Upper lobe of right lung (tissue), 1 donor: ENCODE data around the gene QSOX2. TPM values are rescaled to one million over a fixed set of nuclear protein-coding genes. Genes with fewer than 3 reads are reported as not detected.

Source experiments
- ATAC-seq: fragments of 200-7000 bp; cut with Tn5 transposase; one replicate; pipeline ENCODE4 v1.9.1; 2020; ENCODE audit warnings: mild to moderate bottlenecking, moderate library complexity
- DNase-seq: peaks from one replicate; pipeline ENCODE4 v3.0.0-alpha.2; 2020
- H3K27ac ChIP-seq: fragments of 200-600 bp; one replicate; pipeline ENCODE4 v1.8.0; 2022
- H3K27me3 ChIP-seq: fragments of 200-600 bp; one replicate; pipeline ENCODE4 v1.8.0; 2022; ENCODE audit warnings: mild to moderate bottlenecking
- H3K36me3 ChIP-seq: fragments of 200-600 bp; one replicate; pipeline ENCODE4 v1.8.0; 2022
- H3K4me1 ChIP-seq: fragments of 200-600 bp; one replicate; pipeline ENCODE4 v1.8.0; 2022
- H3K4me3 ChIP-seq: fragments of 200-600 bp; one replicate; pipeline ENCODE4 v1.8.0; 2022; ENCODE audit warnings: mild to moderate bottlenecking
- H3K9me3 ChIP-seq: fragments of 200-600 bp; one replicate; pipeline ENCODE4 v1.8.0; 2022
- CTCF ChIP-seq: fragments of 200-600 bp; IDR thresholded peaks from one replicate; pipeline ENCODE4 v1.8.0; 2022; ENCODE audit warnings: antibody characterized with exemption
- intact Hi-C: fragments of 100-400 bp; cut with DNase I; formaldehyde crosslinking; loops from one replicate; pipeline ENCODE4 v1.11.0; 2022
- total RNA-seq: library from RNA; stranded (reverse); fragmentation: NEBNext Ultra II Directional; extraction: Animal tissue kit (Norgen Biotek cat#: 25700); gene quantifications from one replicate; pipeline ENCODE4 v1.2.1, GENCODE V29; 2021
- donor health status: DM: no; HTN: yes; CAD: no; lungs with severe emphysema.

QSOX2 gene
- total RNA-seq, 1 donor from 2014 or later, result 13.1 TPM

DNA sequence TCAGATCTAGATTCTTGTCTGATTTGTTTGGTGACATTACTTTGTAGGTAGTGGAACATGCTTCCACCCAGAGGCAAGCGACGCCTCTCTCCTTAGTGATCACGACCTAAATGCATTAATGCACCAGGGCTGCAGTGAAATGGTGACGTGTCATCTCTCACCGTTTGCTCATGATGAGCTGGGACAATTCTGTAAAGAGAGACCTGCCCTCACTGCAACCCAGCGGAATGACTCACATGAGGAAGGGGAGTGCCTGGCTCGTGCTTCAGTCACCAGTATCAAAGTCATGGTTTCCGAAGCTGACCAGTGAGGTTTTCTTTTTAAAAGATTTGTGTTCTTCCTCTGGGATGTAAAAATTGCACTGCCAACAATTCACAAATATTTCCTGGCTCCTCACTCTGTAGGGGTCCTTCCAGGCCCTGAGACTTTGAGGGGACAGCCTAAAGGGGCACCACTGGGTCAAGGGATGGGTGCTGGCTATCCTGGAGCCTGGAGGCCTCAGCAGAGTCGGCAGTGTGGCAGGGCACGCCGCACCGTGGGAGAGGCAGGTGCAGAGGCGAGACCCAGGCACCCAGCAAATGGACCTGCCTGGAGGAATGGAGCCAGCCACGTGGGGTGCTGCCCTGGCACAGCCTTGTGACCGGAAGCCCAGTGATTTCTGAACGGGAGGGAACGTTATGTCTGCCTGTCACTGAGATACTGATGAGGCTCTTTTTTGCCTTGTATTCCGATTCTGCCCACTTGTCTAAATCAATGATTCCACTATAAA lies 17.3 kb downstream of the QSOX2 start:
- H3K27me3 ChIP-seq, result no peaks in the 10 kb centered on the region
- H3K36me3 ChIP-seq, result no peaks in the 10 kb centered on the region
- no peak overlapping the region for H3K27ac ChIP-seq
- no peaks in the 10 kb centered on the region for H3K4me1 ChIP-seq
- ATAC-seq, result no peak
- TF ChIP-seq CTCF, result no peak
- intact Hi-C loops, result no loop called here
- no peaks in the 10 kb centered on the region for H3K9me3 ChIP-seq
- DNase-seq, result no peak
- no peak overlapping the region for H3K4me3 ChIP-seq

GRCh38 chr9:136226680-136227407 lies 18.8 kb downstream of the QSOX2 start:
- DNase-seq, result no peak
- Histone ChIP-seq H3K36me3 (peaks cover 8% of the 10 kb centered on the region), H3K4me1 (no peaks in the 10 kb centered on the region), H3K27ac (no peak overlapping the region), H3K9me3 (no peaks in the 10 kb centered on the region), H3K4me3 (no peak overlapping the region), H3K27me3 (no peaks in the 10 kb centered on the region)
- ATAC-seq, result no peak
- intact Hi-C loops, result no loop called here
- no peak for TF ChIP-seq CTCF

- peak; percentile 76 for DNase-seq
Observed at GRCh38 chr9:136225748-136226679, 19.6 kb downstream of the QSOX2 start.

DNA sequence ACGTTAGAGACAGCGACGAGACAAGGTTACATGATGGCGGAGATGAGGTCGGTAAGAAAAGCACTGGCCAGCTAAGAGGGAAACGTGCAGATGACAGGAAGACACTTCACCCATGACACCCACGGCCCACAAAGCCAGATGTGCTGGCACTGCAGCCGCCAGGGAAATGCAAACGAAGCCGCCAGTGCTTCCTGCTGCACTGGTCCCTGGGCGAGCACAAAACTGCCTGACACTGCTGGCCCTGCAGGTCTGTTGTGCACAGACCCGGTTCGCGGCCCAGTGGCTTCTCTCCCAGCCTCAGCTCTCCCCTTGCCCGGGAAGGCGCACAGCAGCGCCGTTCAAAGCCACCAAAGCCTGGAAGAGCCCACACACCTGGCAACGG lies 20.3 kb downstream of the QSOX2 start:
- no peak for TF ChIP-seq CTCF
- no peak overlapping the region for H3K27ac ChIP-seq

More at GRCh38 chr9:136225748-136226679, 19.6 kb downstream of the QSOX2 start:
- Histone ChIP-seq H3K4me1 (no peaks in the 10 kb centered on the region), H3K27ac (no peak overlapping the region), H3K9me3 (no peaks in the 10 kb centered on the region), H3K36me3 (peaks cover 8% of the 10 kb centered on the region), H3K27me3 (no peaks in the 10 kb centered on the region), H3K4me3 (no peak overlapping the region)
- TF ChIP-seq CTCF, result peak; percentile 69
- ATAC-seq, result peak; percentile 88
- intact Hi-C loops, result no loop called here

GRCh38 chr9:136223871-136224640 lies 21.6 kb downstream of the QSOX2 start:
- H3K27ac ChIP-seq, result no peak overlapping the region
- ATAC-seq (no peak), DNase-seq (no peak)
- H3K36me3 ChIP-seq, result peaks cover 9% of the 10 kb centered on the region
- no peak for TF ChIP-seq CTCF
- H3K27me3 ChIP-seq, result no peaks in the 10 kb centered on the region
- no peak overlapping the region for H3K4me3 ChIP-seq
- no peaks in the 10 kb centered on the region for H3K4me1 ChIP-seq
- intact Hi-C loops, result no loop called here
- H3K9me3 ChIP-seq, result no peaks in the 10 kb centered on the region

More for the DNA sequence above, 20.3 kb downstream of the QSOX2 start:
- H3K4me3 ChIP-seq, result no peak overlapping the region
- H3K36me3 ChIP-seq, result peaks cover 8% of the 10 kb centered on the region
- H3K27me3 ChIP-seq, result no peaks in the 10 kb centered on the region
- no peak for DNase-seq
- H3K9me3 ChIP-seq, result no peaks in the 10 kb centered on the region
- ATAC-seq, result no peak
- intact Hi-C loops, result no loop called here
- H3K4me1 ChIP-seq, result no peaks in the 10 kb centered on the region
